Nephron progenitor cell (in vitro differentiated cells): ENCODE measurements around the gene KCNA4.

Experiments used
- DNase-seq: peaks from one replicate; pipeline ENCODE4 v3.0.0; 2021
- H3K27ac Mint-ChIP-seq: 2 replicates; pipeline ENCODE4 v1.8.0; 2021; ENCODE audit warnings: mild to moderate bottlenecking, moderate library complexity, mixed read lengths
- H3K27me3 Mint-ChIP-seq: 2 replicates; pipeline ENCODE4 v1.8.0; 2021; ENCODE audit warnings: mild to moderate bottlenecking, low read depth, mixed read lengths; ENCODE audit not compliant: poor library complexity
- H3K36me3 Mint-ChIP-seq: 2 replicates; pipeline ENCODE4 v1.8.0; 2021; ENCODE audit warnings: low read depth, mixed read lengths
- H3K4me1 Mint-ChIP-seq: 2 replicates; pipeline ENCODE4 v1.8.0; 2021; ENCODE audit warnings: mixed read lengths
- H3K4me3 Mint-ChIP-seq: 2 replicates; pipeline ENCODE4 v1.8.0; 2021; ENCODE audit warnings: mild to moderate bottlenecking, moderate library complexity, mixed read lengths
- H3K9me3 Mint-ChIP-seq: 2 replicates; pipeline ENCODE4 v1.8.0; 2021; ENCODE audit warnings: mild to moderate bottlenecking, moderate library complexity, mixed read lengths
- TF ChIP-seq, protein P1 (sequence below): fragments of 200-600 bp; sonication (generic); IDR thresholded peaks from 2 replicates; pipeline ENCODE4 v1.5.0; 2021; ENCODE audit warnings: antibody characterized with exemption

KCNA4 gene

DNA sequence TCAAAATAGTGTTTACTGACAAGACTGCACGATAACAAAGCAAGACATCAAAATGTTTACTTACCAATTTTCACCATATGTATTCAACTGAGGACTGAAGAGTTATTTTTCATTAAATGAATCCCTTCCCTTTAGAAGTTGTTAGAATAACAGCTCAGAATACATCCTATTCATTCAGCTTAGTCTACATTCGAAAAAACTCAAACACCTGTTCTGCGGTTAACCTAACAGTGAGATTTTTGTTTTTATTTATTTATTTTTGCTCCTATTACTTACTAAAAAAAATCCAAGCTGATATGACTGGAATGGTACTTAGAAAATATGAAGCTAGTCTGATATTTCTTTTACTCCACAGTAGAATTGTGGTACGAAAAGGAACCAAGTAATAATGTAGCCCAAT lies 10.0 kb downstream of the KCNA4 start:
- no peak overlapping the region for H3K4me3 Mint-ChIP-seq
- TF ChIP-seq, protein P1, sequence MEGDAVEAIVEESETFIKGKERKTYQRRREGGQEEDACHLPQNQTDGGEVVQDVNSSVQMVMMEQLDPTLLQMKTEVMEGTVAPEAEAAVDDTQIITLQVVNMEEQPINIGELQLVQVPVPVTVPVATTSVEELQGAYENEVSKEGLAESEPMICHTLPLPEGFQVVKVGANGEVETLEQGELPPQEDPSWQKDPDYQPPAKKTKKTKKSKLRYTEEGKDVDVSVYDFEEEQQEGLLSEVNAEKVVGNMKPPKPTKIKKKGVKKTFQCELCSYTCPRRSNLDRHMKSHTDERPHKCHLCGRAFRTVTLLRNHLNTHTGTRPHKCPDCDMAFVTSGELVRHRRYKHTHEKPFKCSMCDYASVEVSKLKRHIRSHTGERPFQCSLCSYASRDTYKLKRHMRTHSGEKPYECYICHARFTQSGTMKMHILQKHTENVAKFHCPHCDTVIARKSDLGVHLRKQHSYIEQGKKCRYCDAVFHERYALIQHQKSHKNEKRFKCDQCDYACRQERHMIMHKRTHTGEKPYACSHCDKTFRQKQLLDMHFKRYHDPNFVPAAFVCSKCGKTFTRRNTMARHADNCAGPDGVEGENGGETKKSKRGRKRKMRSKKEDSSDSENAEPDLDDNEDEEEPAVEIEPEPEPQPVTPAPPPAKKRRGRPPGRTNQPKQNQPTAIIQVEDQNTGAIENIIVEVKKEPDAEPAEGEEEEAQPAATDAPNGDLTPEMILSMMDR = no peak
- H3K36me3 Mint-ChIP-seq = no peaks in the 10 kb centered on the region
- H3K9me3 Mint-ChIP-seq = no peaks in the 10 kb centered on the region
- H3K27me3 Mint-ChIP-seq = peaks cover 12% of the 10 kb centered on the region
- no peaks in the 10 kb centered on the region for H3K4me1 Mint-ChIP-seq
- no peak for DNase-seq
- no peak overlapping the region for H3K27ac Mint-ChIP-seq

GRCh38 chr11:30002157-30002785 lies 14.6 kb downstream of the KCNA4 start:
- H3K4me1 Mint-ChIP-seq = no peaks in the 10 kb centered on the region
- peaks cover 3% of the 10 kb centered on the region for H3K27me3 Mint-ChIP-seq
- H3K27ac Mint-ChIP-seq = no peak overlapping the region
- no peak overlapping the region for H3K4me3 Mint-ChIP-seq
- H3K36me3 Mint-ChIP-seq = no peaks in the 10 kb centered on the region
- TF ChIP-seq, protein P1 = no peak
- no peaks in the 10 kb centered on the region for H3K9me3 Mint-ChIP-seq
- no peak for DNase-seq

GRCh38 chr11:30000986-30001750 lies 15.7 kb downstream of the KCNA4 start:
- H3K4me1 Mint-ChIP-seq = no peaks in the 10 kb centered on the region
- peaks cover 3% of the 10 kb centered on the region for H3K27me3 Mint-ChIP-seq
- no peak overlapping the region for H3K27ac Mint-ChIP-seq
- H3K4me3 Mint-ChIP-seq = no peak overlapping the region
- H3K36me3 Mint-ChIP-seq = no peaks in the 10 kb centered on the region
- no peak for DNase-seq
- TF ChIP-seq, protein P1 = no peak
- H3K9me3 Mint-ChIP-seq = no peaks in the 10 kb centered on the region

GRCh38 chr11:29996016-29996415 lies 20.8 kb downstream of the KCNA4 start:
- no peak for DNase-seq
- no peaks in the 10 kb centered on the region for H3K27me3 Mint-ChIP-seq
- no peak overlapping the region for H3K4me3 Mint-ChIP-seq
- peaks cover 3% of the 10 kb centered on the region for H3K9me3 Mint-ChIP-seq
- no peak overlapping the region for H3K27ac Mint-ChIP-seq
- H3K36me3 Mint-ChIP-seq = no peaks in the 10 kb centered on the region
- TF ChIP-seq, protein P1 = no peak
- H3K4me1 Mint-ChIP-seq = no peaks in the 10 kb centered on the region

DNA sequence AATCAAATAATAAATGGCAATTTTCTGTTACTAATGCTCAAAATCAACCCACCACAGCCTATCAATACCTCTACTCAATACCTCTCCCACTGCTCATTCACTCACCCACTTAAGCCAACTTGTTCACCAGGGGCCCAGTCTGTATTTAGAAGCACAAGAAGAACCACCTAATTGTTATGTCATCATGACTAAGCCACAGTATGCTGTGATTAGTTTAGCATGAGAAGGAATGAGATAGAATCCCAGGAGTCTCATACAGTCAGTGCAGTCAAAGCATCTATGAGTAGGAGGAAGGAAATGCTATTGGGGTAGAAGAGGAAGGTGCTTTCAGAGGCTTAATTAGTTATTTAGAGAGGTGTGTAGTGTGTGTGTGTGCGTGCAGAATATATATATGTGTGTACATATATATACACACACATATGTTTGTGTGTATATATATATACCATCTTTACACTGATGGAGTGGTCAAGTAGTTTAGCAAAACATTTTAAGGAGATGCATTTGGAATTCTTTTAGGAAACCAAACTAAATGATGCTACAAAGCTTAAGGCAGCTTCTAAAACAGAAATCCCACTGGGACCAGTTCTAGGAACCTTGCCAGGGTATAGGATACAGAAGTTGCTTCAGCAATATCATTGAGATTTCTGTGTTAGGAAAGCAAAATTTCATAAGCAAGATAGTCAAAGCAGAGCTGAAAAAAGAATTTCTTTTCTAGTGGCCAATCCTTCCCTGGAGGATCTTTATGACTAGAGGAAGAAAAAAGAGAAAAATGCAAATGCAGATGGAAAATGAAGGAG lies 27.5 kb downstream of the KCNA4 start:
- H3K36me3 Mint-ChIP-seq = no peaks in the 10 kb centered on the region
- no peaks in the 10 kb centered on the region for H3K4me1 Mint-ChIP-seq
- no peak for DNase-seq
- TF ChIP-seq, protein P1 = no peak
- no peak overlapping the region for H3K27ac Mint-ChIP-seq
- H3K4me3 Mint-ChIP-seq = no peak overlapping the region
- H3K9me3 Mint-ChIP-seq = peaks cover 3% of the 10 kb centered on the region
- H3K27me3 Mint-ChIP-seq = no peaks in the 10 kb centered on the region
